Left lung (tissue), 10 donors: Measurements from ENCODE around the gene GFM1. TPM values are rescaled to one million over a fixed set of nuclear protein-coding genes. Genes with fewer than 3 reads are reported as not detected.

Source experiments
- ATAC-seq: fragments of 200-7000 bp; cut with Tn5 transposase; one replicate; pipeline ENCODE4 v1.9.1; 2020; ENCODE audit warnings: moderate library complexity
- DNase-seq, 4 donors: peaks; one replicate each; pipeline ENCODE4 v3.0.0-alpha.2; 2013 to 2020
- H3K27ac ChIP-seq, 2 donors: fragments of 200-600 bp; sonication (generic) in 1 of 2; one replicate each; pipeline versions ENCODE4 v1.5.0 to v1.8.0; 2020 to 2021
- H3K27me3 ChIP-seq, 2 donors: fragments of 200-600 bp; sonication (generic) in 1 of 2; one replicate each; pipeline versions ENCODE4 v1.5.0 to v1.8.0; 2020 to 2021
- H3K36me3 ChIP-seq, 2 donors: fragments of 200-600 bp; sonication (generic) in 1 of 2; one replicate each; pipeline versions ENCODE4 v1.5.0 to v1.8.0; 2020 to 2021
- H3K4me1 ChIP-seq, 2 donors: fragments of 200-600 bp; one replicate each; pipeline ENCODE4 v1.8.0; 2021
- H3K4me3 ChIP-seq, 2 donors: fragments of 200-600 bp; sonication (generic) in 1 of 2; one replicate each; pipeline versions ENCODE4 v1.5.0 to v1.8.0; 2020 to 2021; ENCODE audit warnings: mild to moderate bottlenecking in 1 of 2
- H3K9me3 ChIP-seq, 2 donors: fragments of 200-600 bp; sonication (generic) in 1 of 2; one replicate each; pipeline versions ENCODE4 v1.5.0 to v1.8.0; 2020 to 2021
- intact Hi-C, 2 donors: fragments of 100-400 bp; cut with DNase I; formaldehyde crosslinking; loops; one replicate each; pipeline versions ENCODE4 v1.11.2 to v1.14.2; 2022
- polyA plus RNA-seq, 6 donors: library from polyadenylated mRNA; unstranded; fragments of 120-200 nt; gene quantifications; one replicate each; pipeline ENCODE4 v1.2.1, GENCODE V29; 2013; ENCODE audit not compliant: insufficient read length in 6 of 6
- total RNA-seq, 2 donors: library from RNA; stranded (reverse); fragmentation: NEBNext Ultra II Directional; extraction: Animal tissue kit (Norgen Biotek cat#: 25700); gene quantifications; one replicate each; pipeline ENCODE4 v1.2.1, GENCODE V29; 2021
- TF ChIP-seq, protein P1 (sequence below), 2 donors: fragments of 200-600 bp; sonication (generic) in 1 of 2; IDR thresholded peaks; one replicate each; pipeline versions ENCODE4 v1.5.0 to v1.8.0; 2021; ENCODE audit warnings: antibody characterized with exemption in 2 of 2
- donor health status: DM: no; HTN: yes; CAD: no.
- donor health status: DM: no; HTN: no; CAD: no.

Gene GFM1
- total and polyA plus RNA-seq, 8 donors, result 28.9 to 63.8 (median 56.9) TPM

DNA sequence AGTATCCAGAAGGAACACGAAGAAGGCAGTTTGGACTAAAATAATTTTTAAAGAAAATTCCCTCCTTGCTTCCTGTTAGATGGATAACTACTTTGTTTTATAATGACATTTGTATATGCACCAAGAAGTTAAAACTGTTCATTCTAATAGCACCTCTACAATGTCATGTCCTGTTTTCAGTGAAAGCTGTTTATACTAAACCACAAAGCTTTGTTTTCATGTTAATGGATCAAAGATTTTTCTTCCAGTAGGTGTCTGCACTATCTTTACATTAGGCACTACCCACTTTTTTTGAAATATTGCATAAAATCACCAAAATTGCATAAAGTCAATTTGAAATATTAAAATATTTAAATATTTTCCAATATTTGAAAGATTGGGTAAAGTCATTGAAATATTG is 77.8 kb downstream of the GFM1 start:
- intact Hi-C loops, result no loop called here
- ATAC-seq (no peak), DNase-seq (no peak)
- TF ChIP-seq, protein P1, sequence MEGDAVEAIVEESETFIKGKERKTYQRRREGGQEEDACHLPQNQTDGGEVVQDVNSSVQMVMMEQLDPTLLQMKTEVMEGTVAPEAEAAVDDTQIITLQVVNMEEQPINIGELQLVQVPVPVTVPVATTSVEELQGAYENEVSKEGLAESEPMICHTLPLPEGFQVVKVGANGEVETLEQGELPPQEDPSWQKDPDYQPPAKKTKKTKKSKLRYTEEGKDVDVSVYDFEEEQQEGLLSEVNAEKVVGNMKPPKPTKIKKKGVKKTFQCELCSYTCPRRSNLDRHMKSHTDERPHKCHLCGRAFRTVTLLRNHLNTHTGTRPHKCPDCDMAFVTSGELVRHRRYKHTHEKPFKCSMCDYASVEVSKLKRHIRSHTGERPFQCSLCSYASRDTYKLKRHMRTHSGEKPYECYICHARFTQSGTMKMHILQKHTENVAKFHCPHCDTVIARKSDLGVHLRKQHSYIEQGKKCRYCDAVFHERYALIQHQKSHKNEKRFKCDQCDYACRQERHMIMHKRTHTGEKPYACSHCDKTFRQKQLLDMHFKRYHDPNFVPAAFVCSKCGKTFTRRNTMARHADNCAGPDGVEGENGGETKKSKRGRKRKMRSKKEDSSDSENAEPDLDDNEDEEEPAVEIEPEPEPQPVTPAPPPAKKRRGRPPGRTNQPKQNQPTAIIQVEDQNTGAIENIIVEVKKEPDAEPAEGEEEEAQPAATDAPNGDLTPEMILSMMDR (IDR thresholded peaks at IDR 0.05), result no peak
- Histone ChIP-seq H3K9me3 (no peaks in the 10 kb centered on the region), H3K27ac (peak overlapping the region; percentile 58 to 85), H3K27me3 (no peaks in the 10 kb centered on the region), H3K4me3 (no peak overlapping the region), H3K36me3 (no peaks in the 10 kb centered on the region), H3K4me1 (peaks cover 19 to 34% of the 10 kb centered on the region in 2 donors)

DNA sequence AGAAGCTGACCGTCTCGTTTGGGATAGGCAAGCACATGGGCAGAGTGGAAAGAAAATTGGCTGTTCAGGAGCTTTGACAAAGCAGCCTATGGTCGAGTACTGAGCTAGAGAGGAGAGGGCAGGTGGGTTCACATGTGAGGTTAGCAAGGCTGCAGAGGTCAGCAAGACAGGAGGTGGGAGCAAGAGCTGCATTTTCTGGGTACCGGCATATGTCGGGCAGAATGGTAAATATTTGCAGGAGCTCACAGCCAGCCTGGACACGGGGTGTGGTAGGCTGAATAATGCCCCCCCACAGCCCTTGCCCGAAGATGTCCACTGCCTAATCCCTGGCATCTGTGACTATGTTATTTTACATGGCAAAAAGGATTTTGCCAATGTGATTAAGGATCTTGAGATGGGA is 79.7 kb downstream of the GFM1 start:
- TF ChIP-seq, protein P1 (IDR thresholded peaks at IDR 0.05), result no peak
- intact Hi-C loops, result no loop called here
- no peaks in the 10 kb centered on the region for H3K9me3 ChIP-seq
- no peak overlapping the region for H3K4me3 ChIP-seq
- no peaks in the 10 kb centered on the region for H3K36me3 ChIP-seq
- DNase-seq, result no peak
- ATAC-seq, result no peak
- peaks cover 31 to 48% of the 10 kb centered on the region in 2 donors for H3K4me1 ChIP-seq
- peak overlapping the region; percentile 62 to 85 for H3K27ac ChIP-seq
- H3K27me3 ChIP-seq, result no peaks in the 10 kb centered on the region

DNA sequence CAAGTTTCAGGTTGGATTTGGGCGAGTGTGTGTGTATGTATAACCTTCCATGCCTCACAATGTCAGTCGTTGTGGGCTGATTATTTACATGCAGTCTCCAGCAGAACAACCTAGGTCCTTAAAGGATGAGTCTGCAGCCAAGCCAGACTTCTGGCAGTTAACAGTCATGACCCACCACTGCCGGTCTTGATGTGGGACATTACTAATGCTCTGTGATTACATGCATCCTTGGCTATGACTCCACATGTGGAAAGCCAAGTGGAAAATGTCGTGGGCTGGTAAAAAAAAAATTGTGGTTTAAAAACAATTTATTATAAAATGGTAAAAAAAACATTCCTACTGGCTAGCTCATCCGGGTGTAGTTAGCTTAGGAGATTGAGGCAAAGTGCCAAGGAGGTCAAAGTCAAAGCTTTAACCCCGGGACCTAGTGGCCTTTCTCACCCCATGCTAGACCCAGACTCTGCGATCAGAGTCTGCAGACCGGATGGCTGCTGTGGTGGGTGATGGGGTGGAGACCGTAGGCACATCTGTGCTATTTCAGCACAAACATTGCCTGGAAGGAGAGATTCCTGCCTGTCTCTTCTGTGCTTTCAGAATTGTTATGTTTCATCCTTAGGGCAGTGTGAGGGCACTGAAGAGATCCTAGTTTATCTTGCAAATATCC is 81.2 kb downstream of the GFM1 start:
- peaks cover 31 to 48% of the 10 kb centered on the region in 2 donors for H3K4me1 ChIP-seq
- H3K9me3 ChIP-seq, result no peaks in the 10 kb centered on the region
- peak overlapping the region; percentile 49 to 62 for H3K27ac ChIP-seq
- ATAC-seq (peak; percentile 64), DNase-seq (no peak)
- no peaks in the 10 kb centered on the region for H3K36me3 ChIP-seq
- no peaks in the 10 kb centered on the region for H3K27me3 ChIP-seq
- intact Hi-C loops, result loop anchor here in 1 of 2 donors (2.0 kb wide), 1 partner anchor 65 kb away; no protein-coding TSS in a partner anchor
- H3K4me3 ChIP-seq, result no peak overlapping the region
- TF ChIP-seq, protein P1 (IDR thresholded peaks at IDR 0.05), result no peak

DNA sequence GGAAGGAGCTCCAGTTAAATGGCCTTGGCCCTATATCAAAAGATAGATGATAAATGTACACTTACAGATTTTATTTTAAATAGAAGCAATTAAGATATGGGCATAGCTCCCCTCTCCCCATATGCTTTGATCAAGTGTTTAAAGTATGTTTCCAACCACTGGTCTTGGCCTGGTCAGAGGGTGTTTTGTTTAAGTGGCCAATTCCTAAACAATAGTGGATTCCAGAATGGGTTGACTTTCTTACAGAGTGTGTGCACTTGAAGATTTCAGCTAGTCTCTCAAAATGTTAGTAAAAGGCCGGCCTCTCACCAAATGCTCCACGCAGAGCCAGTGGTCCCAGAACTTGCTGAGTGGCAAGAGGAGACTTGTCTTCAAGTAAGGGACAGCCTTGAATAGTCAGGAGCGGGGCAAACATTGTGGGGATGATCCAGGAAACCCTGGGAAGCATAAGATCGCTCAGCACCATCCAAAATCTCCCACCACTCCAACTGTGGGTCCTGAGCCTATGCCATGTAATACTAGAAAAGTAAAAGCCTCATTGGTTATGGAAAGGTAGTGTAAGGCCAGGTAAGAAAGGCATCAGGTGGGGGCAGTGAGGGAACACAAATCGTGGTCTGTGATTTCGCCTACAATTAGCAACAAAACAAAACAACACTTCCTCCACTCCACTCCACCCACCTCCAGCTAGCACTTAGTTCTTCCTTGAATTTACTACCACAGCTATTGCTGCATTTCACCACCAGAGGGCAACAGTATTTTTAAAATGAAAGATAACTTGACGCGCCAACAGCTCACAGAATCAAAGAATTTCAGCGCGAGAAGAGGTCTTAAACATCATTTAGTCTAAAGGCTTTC is 83.1 kb downstream of the GFM1 start:
- TF ChIP-seq, protein P1 (IDR thresholded peaks at IDR 0.05), result peak; percentile 70 to 86
- Histone ChIP-seq H3K4me3 (no peak overlapping the region), H3K9me3 (no peaks in the 10 kb centered on the region), H3K27ac (peak overlapping the region in 1 of 2 donors; percentile 62), H3K36me3 (no peaks in the 10 kb centered on the region), H3K4me1 (peaks cover 39 to 47% of the 10 kb centered on the region in 2 donors), H3K27me3 (peaks cover 0 to 4% of the 10 kb centered on the region in 2 donors)
- intact Hi-C loops, result loop anchor here in 1 of 2 donors (2.0 kb wide), 1 partner anchor 63 kb away; no protein-coding TSS in a partner anchor
- ATAC-seq (peak; percentile 63), DNase-seq (peak in 2 of 4 donors; percentile 71 to 83)

DNA sequence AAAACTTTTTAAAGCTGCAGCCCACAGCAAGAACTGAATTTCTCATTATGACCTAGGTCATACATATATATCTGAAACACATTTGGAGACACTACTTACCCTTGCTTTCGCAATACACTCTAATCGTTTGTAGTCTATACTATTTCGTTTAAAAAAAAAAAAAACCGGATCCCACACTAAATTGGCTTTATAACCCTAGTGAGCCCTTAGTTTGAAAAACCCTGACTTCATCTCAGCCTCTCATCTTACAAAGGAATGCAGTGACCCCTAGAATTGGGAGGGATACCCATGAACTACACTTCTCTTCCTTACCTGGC is 83.7 kb downstream of the GFM1 start:
- Histone ChIP-seq H3K36me3 (no peaks in the 10 kb centered on the region), H3K27ac (no peak overlapping the region), H3K4me3 (no peak overlapping the region), H3K4me1 (peaks cover 36 to 49% of the 10 kb centered on the region in 2 donors), H3K9me3 (no peaks in the 10 kb centered on the region), H3K27me3 (peaks cover 0 to 7% of the 10 kb centered on the region in 2 donors)
- no peak for ATAC-seq
- TF ChIP-seq, protein P1 (IDR thresholded peaks at IDR 0.05), result no peak
- DNase-seq, result no peak
- intact Hi-C loops, result no loop called here
